Measurements from ENCODE around the gene CPTP. TPM values are rescaled to one million over a fixed set of nuclear protein-coding genes. Genes with fewer than 3 reads are reported as not detected.

CPTP gene
- polyA plus RNA-seq, 1 experiment, result 7.1 TPM

GRCh38 chr1:1295154-1295923, 29.3 kb upstream of the CPTP start:
- ChIA-PET CTCF (no interaction called here), POLR2A (interaction anchor here (0.9 kb wide), 1 partner anchor 10 kb away, joined by 3 read pairs; no protein-coding TSS in a partner anchor)
- TF ChIP-seq CTCF (IDR thresholded peaks at IDR 0.05; ENCODE audit: low read depth, low read length), result no peak
- H3K27me3 ChIP-seq (ENCODE audit: control insufficient read depth, insufficient read depth, low read length), result no peaks in the 10 kb centered on the region
- no peak overlapping the region for H3K4me3 ChIP-seq (ENCODE audit: low read depth, low read length)
- H3K9me3 ChIP-seq (ENCODE audit: control insufficient read depth, insufficient read depth, low read length), result peaks cover 7% of the 10 kb centered on the region; the same call in 1 of the 2 replicates
- H3K27ac ChIP-seq (ENCODE audit: low read depth, low read length), result no peak overlapping the region
- DNase-seq (ENCODE audit: low read depth, low spot score), result no peak

GRCh38 chr1:1296070-1297061, 28.2 kb upstream of the CPTP start:
- H3K9me3 ChIP-seq (ENCODE audit: control insufficient read depth, insufficient read depth, low read length), result peaks cover 7% of the 10 kb centered on the region; the same call in 1 of the 2 replicates
- no peak overlapping the region for H3K27ac ChIP-seq (ENCODE audit: low read depth, low read length)
- TF ChIP-seq CTCF (IDR thresholded peaks at IDR 0.05; ENCODE audit: low read depth, low read length), result no peak
- POLR2A ChIA-PET, result no interaction called here
- no peak for DNase-seq (ENCODE audit: low read depth, low spot score)
- no peak overlapping the region for H3K4me3 ChIP-seq (ENCODE audit: low read depth, low read length)
- H3K27me3 ChIP-seq (ENCODE audit: control insufficient read depth, insufficient read depth, low read length), result no peaks in the 10 kb centered on the region
- CTCF ChIA-PET, result no interaction called here

GRCh38 chr1:1297802-1298424, 26.7 kb upstream of the CPTP start:
- Histone ChIP-seq H3K4me3 (ENCODE audit: low read depth, low read length) (no peak overlapping the region), H3K9me3 (ENCODE audit: control insufficient read depth, insufficient read depth, low read length) (peaks cover 7% of the 10 kb centered on the region; the same call in 1 of the 2 replicates), H3K27me3 (ENCODE audit: control insufficient read depth, insufficient read depth, low read length) (no peaks in the 10 kb centered on the region), H3K27ac (ENCODE audit: low read depth, low read length) (no peak overlapping the region)
- no peak for DNase-seq (ENCODE audit: low read depth, low spot score)
- CTCF ChIA-PET, result no interaction called here
- TF ChIP-seq CTCF (IDR thresholded peaks at IDR 0.05; ENCODE audit: low read depth, low read length), result no peak
- POLR2A ChIA-PET, result no interaction called here

- Histone ChIP-seq H3K9me3 (ENCODE audit: control insufficient read depth, insufficient read depth, low read length) (peaks cover 7% of the 10 kb centered on the region; the same call in 1 of the 2 replicates), H3K27ac (ENCODE audit: low read depth, low read length) (no peak overlapping the region), H3K4me3 (ENCODE audit: low read depth, low read length) (no peak overlapping the region), H3K27me3 (ENCODE audit: control insufficient read depth, insufficient read depth, low read length) (no peaks in the 10 kb centered on the region)
- ChIA-PET POLR2A (no interaction called here), CTCF (no interaction called here)
- DNase-seq (ENCODE audit: low read depth, low spot score), result no peak
- TF ChIP-seq CTCF (IDR thresholded peaks at IDR 0.05; ENCODE audit: low read depth, low read length), result no peak
These were observed 25.5 kb upstream of the CPTP start for GRCh38 chr1:1298861-1299685.

Data from AG04450 (cell line).